ENCODE results near the gene MEIS1.

MEIS1 gene

DNA sequence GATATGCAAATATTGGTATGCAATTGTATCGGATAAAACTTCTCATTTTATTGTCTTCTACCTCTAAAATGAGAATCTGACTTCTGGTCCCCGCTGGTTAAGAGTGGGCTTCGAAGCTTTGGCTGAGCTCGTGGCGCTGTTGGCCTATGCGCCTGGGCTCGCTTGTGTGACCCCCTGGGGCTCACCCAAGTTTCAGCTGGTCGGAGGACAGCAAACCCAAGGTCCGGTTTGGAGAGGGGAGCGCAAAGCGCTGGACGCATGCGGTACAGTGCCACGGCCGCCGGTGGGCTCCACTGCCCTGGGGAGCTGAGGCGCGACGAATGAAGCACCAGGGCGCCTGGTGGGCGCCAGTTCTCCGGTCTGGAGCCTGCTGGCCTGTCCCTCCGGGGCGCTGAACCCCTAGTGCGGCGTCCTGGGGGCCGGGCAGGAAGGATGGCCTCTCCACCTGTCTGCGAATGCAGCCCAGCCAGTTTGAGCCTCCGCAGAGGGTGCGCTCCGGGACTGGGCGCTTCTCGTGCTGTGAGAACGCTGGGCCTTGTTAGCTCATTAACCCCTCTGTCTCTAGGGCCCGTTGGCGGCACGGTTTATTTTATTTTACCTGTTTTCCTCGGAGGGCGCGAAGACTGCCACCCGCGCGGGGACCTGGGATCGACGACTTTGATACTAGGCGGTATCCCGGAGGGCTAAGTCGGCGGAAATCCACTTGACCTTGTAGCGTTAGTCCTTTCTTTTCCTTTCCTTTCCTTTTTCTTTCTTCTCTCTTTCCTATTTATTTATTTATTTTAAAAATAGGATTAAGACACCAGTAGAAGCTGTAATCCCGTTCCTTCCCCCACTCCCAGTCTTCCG is 10.4 kb downstream of the MEIS1 start:
- DNase-seq, result no peak

DNA sequence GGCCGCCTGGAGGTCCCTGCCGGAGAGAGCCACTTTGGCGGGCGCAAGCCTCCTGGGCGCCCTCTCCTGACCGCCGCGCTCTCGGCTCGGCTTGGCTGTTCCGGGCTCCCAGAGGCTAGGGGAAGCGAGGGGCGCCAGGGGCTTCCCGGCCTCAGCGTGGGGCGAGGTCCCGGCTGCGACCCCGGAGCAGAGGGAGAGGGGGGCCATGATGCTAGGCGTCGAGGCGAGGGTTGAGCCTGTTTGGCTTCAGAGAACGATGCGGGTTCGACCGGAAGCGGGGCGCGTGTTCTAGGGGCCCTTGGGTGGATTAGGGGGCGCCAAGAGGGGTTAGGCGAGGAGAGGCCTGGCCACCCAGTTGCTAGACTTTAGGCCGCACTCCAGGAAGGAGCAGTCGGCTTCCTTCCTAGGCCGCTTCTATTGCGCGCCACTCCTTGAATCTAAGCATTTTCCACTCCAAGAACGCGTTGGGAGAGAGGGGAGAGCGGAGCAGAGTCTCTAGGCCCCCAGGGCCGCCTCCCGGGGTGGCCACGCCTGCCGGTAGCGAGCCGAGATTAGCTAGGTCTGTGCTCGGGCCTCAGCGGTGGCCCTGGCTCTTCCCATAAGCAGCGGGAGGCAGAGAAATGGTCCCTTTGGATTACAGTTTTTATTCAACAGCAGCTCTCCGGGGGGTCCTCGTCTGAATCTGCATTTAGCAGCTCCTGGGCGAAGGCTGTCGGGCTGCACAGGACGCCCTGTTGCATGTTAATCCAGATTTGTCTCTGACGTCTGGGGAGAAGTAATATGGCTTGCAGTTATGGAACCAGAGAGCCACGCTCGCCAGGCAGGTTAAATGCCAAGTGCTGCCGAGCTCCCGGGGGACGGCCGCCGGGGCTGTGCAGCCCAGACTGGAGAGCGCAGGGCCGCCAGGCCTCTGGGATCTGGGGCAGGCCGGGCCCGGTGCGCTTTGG is 11.3 kb downstream of the MEIS1 start:
- no peak for DNase-seq

DNA sequence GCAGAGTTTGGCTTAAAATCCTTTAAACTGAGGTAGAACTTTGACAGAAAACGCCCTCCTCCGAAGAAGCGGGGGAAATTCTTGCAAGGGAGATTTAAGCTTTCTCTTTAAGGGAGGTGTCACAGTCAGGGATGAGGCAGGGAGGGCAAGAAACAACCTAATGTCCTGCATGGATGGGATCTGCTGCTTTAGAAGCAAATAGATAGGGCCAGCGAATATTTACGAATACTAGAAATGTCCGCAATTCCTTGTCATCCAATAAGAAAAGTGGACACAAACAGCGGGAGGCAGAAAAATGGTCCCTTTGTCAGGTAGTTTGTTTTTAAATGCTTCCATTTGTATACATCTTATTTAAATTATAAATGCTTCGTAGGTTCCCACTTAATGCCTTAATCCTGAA is 12.0 kb downstream of the MEIS1 start:
- no peak for DNase-seq

DNA sequence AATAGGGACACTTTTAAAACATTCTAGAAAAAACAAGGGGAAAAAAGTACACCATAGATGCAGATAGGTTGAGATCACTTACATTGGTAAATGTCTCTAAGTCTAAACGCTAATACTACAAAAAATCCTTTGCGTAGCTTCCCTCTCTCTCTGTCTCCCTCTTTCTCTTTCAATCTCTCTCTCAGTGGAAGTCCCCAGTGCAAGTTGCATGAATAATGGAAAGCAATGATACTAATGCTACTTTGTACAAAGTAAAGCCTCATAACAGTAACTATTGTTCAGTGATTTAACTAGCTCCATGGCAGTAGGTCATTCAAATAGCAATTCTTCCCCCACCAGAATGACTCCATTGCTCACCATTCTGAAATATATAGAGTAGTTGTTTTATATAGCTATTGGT is 12.8 kb downstream of the MEIS1 start:
- DNase-seq, result no peak

DNA sequence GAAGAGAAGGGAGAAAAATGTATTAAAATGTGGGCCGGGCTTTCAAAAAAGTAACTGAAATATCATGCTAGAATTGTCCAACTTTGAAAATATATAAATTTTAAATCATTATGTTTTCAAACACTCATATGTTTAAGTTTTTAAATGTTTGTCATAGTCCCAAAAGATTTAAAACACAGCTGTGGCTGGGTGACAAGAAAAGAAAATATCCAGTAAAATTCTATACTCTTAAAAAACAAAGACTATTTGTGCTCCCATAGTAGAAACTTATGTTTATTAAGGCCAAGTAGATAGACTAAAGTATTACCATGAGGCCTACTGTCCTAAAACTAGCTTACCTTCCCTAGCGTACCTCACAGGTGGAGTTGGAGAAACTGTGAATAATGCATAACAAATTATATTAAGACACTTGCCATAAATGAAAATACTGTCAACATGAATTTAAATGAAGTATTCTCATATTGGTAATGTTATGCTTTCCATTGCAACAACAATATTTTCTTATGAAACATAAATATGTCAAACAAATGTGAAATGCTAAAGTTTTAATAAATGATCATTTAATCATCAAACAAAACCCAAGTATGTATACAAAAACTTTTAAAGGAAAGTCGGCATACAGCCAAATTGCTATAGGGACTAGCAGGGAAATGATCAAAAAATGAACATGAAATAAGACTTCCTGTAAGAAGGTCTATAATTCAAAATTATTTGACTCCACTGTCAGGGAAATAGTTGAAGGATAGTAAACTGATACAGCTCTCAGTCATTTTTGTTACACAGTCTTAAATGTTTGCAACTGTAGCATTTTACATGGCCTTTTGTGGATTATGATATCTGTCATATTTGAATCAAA is 13.4 kb downstream of the MEIS1 start:
- no peak for DNase-seq

DNA sequence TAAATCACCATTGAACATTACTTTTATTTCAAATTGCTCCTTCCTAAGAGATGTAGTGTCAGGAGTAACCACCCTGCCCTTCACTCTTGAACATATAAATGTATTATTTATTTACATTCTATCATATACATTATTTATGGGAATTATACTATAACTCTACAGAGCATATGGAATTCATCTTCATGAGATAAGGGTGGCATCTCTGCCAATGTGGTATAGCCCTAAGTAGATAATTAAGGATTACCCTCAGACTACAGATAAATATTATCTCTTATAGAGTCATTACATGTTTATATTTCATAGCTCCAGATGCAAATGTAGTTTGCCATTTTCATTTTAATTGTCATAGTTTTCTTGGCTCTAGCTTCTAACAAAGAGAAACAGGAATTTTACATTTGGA is 17.3 kb downstream of the MEIS1 start:
- DNase-seq, result no peak

DNA sequence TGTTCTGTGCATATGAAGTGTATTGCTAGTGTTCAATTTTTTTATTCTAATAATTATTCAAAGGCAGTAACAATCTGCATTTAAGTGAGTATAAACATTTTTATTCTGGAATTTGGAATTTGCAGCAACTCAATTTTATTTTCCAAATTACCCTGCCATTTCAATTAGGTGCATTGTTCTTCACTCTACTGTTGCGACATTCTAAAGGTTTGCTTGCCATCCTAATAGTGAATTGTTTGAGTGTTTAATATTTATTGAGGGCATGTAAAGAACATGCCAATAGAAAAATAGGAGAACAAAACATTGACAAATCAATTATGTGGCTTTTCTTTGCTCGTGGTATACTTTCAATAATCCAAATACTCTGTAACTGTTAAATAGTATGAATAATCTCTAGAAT is 18.0 kb downstream of the MEIS1 start:
- no peak for DNase-seq

DNA sequence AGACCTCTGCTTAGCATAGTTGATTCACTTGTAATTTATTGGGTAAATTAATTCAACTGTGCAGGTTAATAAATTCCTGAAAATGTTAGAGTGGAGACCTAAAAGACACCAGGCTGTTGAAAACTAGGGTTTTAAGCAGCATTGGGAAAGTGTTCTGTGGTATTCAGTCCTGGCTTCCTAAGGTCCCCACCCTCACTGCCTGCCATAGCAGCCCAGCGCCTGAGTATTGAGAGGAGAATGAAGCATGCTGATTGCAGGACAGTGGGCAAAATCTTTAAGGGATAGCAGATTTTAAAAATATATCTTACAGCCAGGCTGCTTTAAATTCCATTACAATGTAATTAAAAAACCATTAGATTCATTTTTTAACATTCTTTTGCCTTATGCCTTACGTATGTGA is 20.6 kb downstream of the MEIS1 start:
- no peak for DNase-seq

DNA sequence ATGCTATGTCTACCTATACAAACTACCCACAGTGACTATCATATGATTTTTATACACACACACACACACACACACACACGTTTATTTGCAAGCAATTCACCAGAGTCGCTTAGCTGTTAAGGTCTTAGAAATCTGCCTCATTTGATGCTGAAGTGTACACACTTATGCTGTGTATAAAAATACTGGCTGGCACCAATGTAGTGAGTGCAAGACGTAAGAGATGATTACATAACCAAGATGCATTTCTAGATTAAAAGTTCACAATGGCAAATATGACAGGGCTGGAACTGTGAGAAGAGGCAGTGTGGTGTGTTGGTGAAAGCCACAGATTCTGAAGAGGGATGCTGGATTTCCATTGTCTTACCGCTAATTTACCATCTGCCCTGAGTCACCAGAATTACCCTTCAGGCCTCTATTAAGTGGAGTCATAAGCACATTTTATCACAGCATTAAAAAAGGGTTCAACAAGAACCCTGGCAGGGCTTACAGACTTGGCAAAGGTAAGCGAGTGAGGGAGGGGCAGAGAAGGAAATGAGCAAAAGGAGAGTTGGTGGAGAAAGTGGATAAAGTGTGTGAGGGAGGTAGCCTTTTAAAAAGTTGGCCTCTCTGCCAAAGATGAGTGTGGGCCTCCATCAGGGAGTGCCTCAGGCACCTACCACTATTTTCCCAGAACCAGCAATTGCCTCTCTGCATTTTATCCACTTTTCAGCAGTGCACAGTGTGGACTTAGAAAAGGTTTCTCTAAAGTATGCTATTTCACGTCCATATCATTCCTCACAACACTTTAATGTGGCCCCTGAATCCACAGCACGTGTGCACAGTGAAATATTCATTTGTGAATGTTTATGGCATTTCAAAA is 21.5 kb downstream of the MEIS1 start:
- no peak for DNase-seq

DNA sequence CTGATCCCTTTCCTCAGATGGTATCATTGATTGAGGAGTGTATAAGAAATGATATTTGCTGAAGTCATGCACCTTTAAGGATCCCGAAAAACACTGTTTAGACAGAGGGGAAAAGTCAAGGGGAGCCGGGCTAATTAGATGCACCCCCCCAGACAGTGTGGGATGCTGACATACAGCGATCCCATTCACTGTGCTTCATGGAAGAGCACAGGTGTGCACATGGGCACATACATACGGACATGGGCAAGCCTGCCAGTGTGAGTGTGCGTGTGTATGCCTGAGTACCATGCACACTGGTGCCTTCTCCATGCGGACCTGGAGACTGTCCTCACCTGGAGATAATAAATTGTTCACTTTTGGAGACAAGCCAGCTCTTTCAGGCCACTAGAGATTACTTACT is 22.6 kb downstream of the MEIS1 start:
- no peak for DNase-seq

DNA sequence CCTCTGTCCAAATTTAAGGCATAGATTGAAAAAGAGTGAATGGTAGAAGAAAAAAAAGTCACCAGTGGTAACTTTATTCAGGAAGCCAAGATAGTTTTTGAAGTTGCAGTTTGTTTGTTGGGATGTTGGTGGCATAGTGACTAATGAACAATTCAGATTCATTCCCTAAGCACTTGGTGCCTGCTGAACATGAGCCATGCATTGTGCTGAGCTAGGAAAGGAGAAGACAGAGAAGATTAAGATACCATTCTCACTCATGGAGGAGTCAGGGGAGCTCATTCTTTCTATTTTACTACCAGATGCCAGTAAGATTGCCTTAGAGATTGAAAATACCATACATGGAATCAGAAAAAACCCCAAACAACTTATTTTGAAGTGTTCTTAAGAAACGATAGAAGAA is 25.1 kb downstream of the MEIS1 start:
- no peak for DNase-seq

DNA sequence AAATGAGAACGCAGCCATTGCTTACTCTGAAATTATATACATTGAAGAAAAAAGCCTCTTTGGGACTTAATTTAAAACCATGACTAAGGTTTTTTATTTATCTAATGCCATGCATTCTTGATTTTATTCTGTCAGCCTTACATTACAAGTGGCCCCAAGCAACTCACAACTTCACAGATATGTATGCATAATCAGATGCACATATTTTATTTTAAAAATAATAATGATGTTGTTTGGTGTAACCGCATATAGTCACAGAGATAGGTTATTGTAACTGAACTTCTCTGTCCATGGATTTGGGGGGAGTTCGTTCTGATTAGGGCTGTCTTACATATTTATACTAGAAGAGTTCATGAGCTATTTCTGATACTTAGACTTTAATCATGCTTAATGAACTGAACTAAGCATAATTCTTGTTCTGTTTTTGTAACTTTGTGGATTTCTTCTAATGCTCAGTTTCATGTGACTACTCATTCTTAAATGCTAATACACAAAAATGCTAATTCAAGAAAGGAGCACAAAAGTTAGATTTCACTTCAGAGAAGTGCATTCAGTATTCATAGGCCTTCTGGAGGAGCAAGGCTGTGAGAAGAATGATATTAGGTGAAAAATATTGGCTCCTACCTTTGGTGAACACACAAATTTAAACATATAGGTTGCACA is 26.2 kb downstream of the MEIS1 start:
- no peak for DNase-seq

DNA sequence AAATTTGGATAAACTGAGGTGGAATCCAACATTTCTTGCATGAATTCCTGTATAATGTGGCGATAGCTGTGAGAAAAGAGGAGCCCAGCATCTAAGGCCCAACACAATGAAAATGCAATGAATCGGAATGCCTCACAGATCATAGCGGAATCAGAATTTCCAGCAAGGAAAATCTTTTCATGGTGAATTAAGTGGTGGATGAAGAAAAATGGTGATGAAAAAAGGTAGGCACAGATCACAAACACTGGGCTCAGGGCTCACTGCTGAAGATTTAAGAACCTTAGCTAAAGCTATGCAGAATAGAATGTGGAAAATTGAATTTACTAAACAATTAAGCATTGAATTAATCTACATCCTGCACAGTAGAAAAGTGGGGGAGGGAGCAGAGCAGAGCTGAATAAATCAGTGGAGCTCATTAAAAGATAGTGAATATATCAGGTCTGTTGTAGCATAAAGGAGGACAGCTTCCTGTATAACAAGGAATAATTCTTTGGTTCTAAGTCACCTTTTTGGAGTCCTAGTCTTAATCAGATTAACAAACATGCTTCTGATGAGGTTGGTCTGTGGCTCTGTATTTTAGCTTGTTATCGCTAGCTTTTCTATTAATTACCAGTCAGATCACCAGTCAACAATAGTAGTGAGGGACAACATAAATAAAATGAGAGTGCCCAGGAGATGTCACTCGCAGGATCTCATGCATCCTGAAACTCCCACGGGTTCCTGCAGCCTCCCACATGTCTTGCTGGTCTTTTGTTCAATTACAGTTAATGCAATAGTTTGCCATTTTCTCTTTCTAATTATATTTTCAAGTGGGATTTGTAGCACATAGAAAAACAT is 27.0 kb downstream of the MEIS1 start:
- DNase-seq, result no peak

DNA sequence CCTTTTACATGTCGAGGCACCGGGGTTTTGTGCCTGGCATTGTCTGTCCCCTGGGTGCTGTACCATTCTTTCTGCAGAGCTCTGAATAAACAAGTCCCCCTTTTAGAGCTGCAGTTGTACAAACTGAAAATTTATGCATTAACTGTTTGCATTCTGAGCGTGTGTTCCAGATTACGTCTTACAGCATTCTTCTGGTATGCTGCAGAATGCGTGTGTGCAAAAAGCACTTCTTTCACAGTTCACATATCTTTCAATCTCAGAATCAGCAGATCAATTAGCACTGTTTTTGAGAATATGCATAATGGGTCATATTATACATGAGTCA is 27.5 kb downstream of the MEIS1 start:
- no peak for DNase-seq

DNA sequence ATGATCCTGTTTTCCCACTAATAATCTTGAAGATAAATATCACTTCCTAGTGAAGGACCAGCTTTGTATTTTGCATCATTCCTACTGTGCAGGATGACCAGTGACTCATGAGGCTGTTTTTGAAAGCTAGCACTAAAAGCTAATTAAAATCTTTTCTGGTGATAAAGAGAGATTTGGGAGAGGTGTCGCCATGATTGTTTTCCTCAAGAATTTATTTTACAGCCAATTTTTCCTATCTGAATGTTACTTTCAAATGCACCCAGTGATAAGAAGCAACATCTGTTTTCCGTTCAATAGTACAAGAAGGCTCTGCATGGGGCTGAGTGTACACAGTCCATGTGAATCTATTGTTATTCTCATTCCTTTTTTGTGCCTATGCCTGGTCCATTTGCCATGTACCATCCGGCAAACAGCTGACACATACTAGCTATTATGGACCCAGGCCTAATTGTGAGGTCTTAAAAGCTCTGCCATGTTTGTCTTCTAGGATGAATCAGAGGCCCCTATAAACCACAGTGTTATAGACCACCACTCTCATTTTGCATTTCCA is 28.4 kb downstream of the MEIS1 start:
- no peak for DNase-seq

DNA sequence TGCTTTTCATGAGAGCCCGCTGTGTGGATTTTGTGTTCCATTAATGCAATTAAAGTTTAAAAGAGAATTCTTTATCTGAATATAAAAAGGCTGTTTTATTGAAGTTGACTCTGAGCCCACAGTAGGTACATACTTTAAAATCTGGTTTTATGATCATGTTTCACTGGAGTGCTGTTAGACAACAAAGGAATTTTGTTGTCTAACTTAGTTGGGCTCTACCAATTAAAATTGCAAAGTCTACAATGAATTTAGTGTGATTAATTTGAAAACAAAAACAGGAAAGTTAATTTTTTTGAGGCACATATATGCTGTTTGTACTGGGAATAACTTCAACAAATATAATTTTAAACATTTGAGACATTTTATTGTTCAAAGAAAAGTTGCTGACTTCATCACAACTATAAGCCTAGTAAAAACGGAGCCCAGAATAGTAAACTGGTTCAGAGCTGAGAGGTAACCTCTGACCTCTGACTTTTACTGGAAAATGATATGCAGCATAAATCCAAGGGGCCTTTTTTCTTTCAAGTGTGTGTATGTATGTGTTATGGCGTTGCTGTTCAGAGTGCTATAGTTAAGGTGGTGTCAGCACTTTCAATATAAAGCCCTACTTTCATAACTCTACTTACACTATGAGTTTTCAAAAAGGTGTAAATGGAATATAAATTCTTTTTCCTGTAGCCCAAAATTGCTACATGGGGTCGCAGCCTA is 30.2 kb downstream of the MEIS1 start:
- DNase-seq, result no peak

DNA sequence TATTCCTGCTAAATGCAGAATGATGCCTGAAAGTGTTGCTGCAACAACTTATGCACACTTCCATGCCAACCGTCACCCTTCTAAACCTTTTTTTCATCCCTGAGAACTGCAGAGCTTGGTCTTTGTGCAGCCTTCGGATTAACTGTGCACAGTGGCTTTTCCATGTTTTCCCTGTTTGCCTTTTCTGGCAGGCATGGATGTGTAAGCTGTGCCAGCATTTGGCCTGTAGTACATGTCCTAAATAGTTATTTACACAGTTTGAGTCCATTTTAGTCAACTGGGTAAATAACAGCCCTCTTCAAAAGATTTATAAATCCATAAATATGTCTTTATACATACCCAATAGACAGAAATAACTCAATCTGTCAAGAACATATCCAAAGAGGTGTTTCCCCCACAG is 31.5 kb downstream of the MEIS1 start:
- no peak for DNase-seq

DNA sequence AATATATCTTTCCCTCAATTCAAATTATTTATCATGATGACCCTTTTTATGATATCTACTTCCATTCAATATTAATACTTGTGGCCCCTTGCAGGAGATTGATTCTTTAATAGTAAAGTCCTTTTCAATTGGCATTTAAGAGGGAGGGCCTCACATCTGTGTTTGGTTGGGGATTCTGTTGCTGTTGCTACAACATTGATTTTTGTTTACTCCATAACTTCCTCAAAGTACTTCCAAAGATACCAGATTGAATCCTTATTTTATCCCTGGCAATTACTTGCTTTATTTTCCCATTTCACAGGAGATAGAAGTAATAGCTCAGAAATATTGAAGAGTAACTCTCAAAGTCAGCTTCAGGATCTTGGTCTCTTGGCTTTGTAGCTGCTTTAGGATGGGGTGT is 32.8 kb downstream of the MEIS1 start:
- DNase-seq, result no peak

DNA sequence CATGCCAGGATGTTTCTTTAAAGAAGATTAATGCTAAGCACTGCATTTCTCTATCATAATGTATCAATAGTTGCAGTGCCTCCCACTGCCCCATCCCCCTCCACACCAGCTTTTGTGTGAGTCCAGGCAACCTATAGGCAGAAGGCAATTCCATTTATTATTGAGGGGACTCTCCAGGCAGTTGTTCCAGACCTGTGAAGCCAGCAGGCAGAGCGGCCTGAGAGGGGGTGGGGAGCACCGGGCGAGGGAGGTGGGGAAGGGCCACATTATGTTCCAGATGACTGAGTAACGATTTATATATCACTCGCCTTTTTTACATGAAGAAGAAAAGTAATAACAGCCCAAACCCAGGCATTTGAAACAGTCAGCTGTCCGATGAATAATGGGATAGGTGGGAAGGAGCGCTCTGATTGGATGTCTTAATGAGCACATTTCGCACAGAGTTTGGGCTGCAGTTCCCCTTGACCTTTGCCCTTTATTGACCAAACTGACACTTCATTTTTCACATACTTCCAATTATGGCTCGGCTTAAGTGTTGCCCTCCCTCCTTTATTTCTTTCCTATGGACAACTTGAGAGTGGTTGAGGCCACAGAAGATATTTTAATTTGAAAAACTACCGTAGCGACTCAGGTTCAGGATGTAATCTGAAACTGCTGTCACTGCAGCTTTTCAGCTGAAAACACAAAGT is 34.4 kb downstream of the MEIS1 start:
- no peak for DNase-seq
